Neural progenitor cell (in vitro differentiated cells): ENCODE results near the gene PRKD1.

Experiments used
- EZH2 ChIP-seq: fragments of 200-600 bp; sonication (generic); IDR thresholded peaks from 2 replicates; pipeline ENCODE4 v1.6.1; 2017; ENCODE audit warnings: antibody characterized with exemption, mild to moderate bottlenecking, moderate library complexity
- TF ChIP-seq, protein P1 (sequence below): fragments of 200-600 bp; sonication (generic); IDR thresholded peaks from 2 replicates; pipeline ENCODE4 v1.5.1; 2017; ENCODE audit warnings: antibody characterized with exemption, mild to moderate bottlenecking

DNA sequence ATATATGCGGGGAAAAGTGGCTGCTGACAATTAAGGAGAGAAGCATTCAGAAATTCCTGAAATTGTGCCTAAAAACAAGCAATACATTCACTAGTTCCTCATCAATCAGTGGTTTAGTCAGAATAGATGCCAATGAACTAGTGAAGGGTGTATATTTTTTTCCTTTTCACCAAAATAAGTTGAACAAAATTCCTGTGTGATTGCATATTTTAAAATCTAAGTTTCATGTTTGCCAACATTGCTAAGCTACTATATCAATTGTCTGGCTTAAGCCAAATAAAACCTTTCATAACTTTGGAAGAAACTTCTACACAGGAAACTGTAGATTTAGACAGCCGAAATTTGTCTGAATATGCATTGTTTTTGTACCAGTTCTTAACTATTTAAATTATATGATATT lies 8.7 kb downstream of the PRKD1 start:
- TF ChIP-seq, protein P1, sequence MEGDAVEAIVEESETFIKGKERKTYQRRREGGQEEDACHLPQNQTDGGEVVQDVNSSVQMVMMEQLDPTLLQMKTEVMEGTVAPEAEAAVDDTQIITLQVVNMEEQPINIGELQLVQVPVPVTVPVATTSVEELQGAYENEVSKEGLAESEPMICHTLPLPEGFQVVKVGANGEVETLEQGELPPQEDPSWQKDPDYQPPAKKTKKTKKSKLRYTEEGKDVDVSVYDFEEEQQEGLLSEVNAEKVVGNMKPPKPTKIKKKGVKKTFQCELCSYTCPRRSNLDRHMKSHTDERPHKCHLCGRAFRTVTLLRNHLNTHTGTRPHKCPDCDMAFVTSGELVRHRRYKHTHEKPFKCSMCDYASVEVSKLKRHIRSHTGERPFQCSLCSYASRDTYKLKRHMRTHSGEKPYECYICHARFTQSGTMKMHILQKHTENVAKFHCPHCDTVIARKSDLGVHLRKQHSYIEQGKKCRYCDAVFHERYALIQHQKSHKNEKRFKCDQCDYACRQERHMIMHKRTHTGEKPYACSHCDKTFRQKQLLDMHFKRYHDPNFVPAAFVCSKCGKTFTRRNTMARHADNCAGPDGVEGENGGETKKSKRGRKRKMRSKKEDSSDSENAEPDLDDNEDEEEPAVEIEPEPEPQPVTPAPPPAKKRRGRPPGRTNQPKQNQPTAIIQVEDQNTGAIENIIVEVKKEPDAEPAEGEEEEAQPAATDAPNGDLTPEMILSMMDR: no peak
- TF ChIP-seq EZH2: no peak
